Measurements from ENCODE around the gene EQTN.

EQTN gene

GRCh38 chr9:27328483-27328882, 31.5 kb upstream of the EQTN start:
- no peak overlapping the region for H3K4me3 ChIP-seq (replicated peaks; ENCODE audit: low read depth, low read length)
- no peaks in the 10 kb centered on the region for H3K27me3 ChIP-seq (replicated peaks; ENCODE audit: control insufficient read depth, insufficient read depth, low read length)
- DNase-seq (ENCODE audit: extremely low read depth, insufficient read length): no peak
- TF ChIP-seq CTCF (IDR thresholded peaks at IDR 0.05; ENCODE audit: insufficient read depth, low read length, poor library complexity, severe bottlenecking): no peak
- H3K36me3 ChIP-seq (ENCODE audit: control insufficient read depth, insufficient read depth, low read length): no peaks in the 10 kb centered on the region

GRCh38 chr9:27311184-27311583, 14.2 kb upstream of the EQTN start:
- no peak for DNase-seq (ENCODE audit: extremely low read depth, insufficient read length)
- H3K4me3 ChIP-seq (replicated peaks; ENCODE audit: low read depth, low read length): no peak overlapping the region
- H3K36me3 ChIP-seq (ENCODE audit: control insufficient read depth, insufficient read depth, low read length): no peaks in the 10 kb centered on the region
- no peak for TF ChIP-seq CTCF (IDR thresholded peaks at IDR 0.05; ENCODE audit: insufficient read depth, low read length, poor library complexity, severe bottlenecking)
- H3K27me3 ChIP-seq (replicated peaks; ENCODE audit: control insufficient read depth, insufficient read depth, low read length): peaks cover 1% of the 10 kb centered on the region

- no peak for DNase-seq (ENCODE audit: extremely low read depth, insufficient read length)
- no peak overlapping the region for H3K4me3 ChIP-seq (replicated peaks; ENCODE audit: low read depth, low read length)
- H3K27me3 ChIP-seq (replicated peaks; ENCODE audit: control insufficient read depth, insufficient read depth, low read length): peaks cover 1% of the 10 kb centered on the region
- no peaks in the 10 kb centered on the region for H3K36me3 ChIP-seq (ENCODE audit: control insufficient read depth, insufficient read depth, low read length)
- TF ChIP-seq CTCF (IDR thresholded peaks at IDR 0.05; ENCODE audit: insufficient read depth, low read length, poor library complexity, severe bottlenecking): no peak
Observed at GRCh38 chr9:27310582-27310981, 13.6 kb upstream of the EQTN start.

GRCh38 chr9:27308691-27309390, 11.9 kb upstream of the EQTN start:
- no peak for DNase-seq (ENCODE audit: extremely low read depth, insufficient read length)

GRCh38 chr9:27304521-27304920, 7.6 kb upstream of the EQTN start:
- Histone ChIP-seq H3K36me3 (ENCODE audit: control insufficient read depth, insufficient read depth, low read length) (no peaks in the 10 kb centered on the region), H3K4me3 (replicated peaks; ENCODE audit: low read depth, low read length) (no peak overlapping the region), H3K27me3 (replicated peaks; ENCODE audit: control insufficient read depth, insufficient read depth, low read length) (no peaks in the 10 kb centered on the region; the same call in 1 of the 2 replicates)
- no peak for DNase-seq (ENCODE audit: extremely low read depth, insufficient read length)
- TF ChIP-seq CTCF (IDR thresholded peaks at IDR 0.05; ENCODE audit: insufficient read depth, low read length, poor library complexity, severe bottlenecking): no peak

More at GRCh38 chr9:27308691-27309390, 11.9 kb upstream of the EQTN start:
- no peak for TF ChIP-seq CTCF (IDR thresholded peaks at IDR 0.05; ENCODE audit: insufficient read depth, low read length, poor library complexity, severe bottlenecking)
- H3K27me3 ChIP-seq (replicated peaks; ENCODE audit: control insufficient read depth, insufficient read depth, low read length): peaks cover under 1% of the 10 kb centered on the region
- H3K4me3 ChIP-seq (replicated peaks; ENCODE audit: low read depth, low read length): no peak overlapping the region
- no peaks in the 10 kb centered on the region for H3K36me3 ChIP-seq (ENCODE audit: control insufficient read depth, insufficient read depth, low read length)

Measured in GM06990 (cell line).